MM.1S (cell line): Measurements from ENCODE around the gene RASSF1.

Experiments
- DNase-seq: peaks from one replicate; pipeline ENCODE4 v3.0.0-alpha.2; 2015
- H2AFZ ChIP-seq: fragments of 300-600 bp; sonication (generic); 2 replicates; pipeline ENCODE4 v1.6.0; 2016; ENCODE audit warnings: antibody characterized with exemption, low read length
- H3F3A ChIP-seq: fragments of 300-600 bp; sonication (generic); 2 replicates; pipeline ENCODE4 v1.6.1; 2016; ENCODE audit warnings: mild to moderate bottlenecking, antibody characterized with exemption, low read length, moderate library complexity, mixed read lengths; ENCODE audit not compliant: insufficient read depth
- H3K27ac ChIP-seq: fragments of 300-600 bp; sonication (generic); 2 replicates; pipeline ENCODE4 v1.5.1; 2016; ENCODE audit warnings: mild to moderate bottlenecking, low read length
- H3K27me3 ChIP-seq: fragments of 300-600 bp; sonication (generic); replicated peaks from 2 replicates; pipeline ENCODE4 v1.6.0; 2016; ENCODE audit warnings: low read length; ENCODE audit not compliant: insufficient read depth
- H3K36me3 ChIP-seq: fragments of 300-600 bp; sonication (generic); replicated peaks from 2 replicates; pipeline ENCODE4 v1.6.1; 2016; ENCODE audit warnings: mild to moderate bottlenecking, low read length, mixed read lengths; ENCODE audit not compliant: insufficient read depth
- H3K4me1 ChIP-seq: fragments of 300-600 bp; sonication (generic); 2 replicates; pipeline ENCODE4 v1.6.1; 2016; ENCODE audit warnings: low read length, mixed read lengths
- H3K4me2 ChIP-seq: fragments of 300-600 bp; sonication (generic); 2 replicates; pipeline ENCODE4 v1.6.0; 2016; ENCODE audit warnings: low read depth, low read length
- H3K4me3 ChIP-seq: fragments of 300-600 bp; sonication (generic); 2 replicates; pipeline ENCODE4 v1.5.1; 2016; ENCODE audit warnings: low read length, mixed read lengths
- H3K79me2 ChIP-seq: fragments of 300-600 bp; sonication (generic); 2 replicates; pipeline ENCODE4 v1.6.1; 2016; ENCODE audit warnings: mixed run types, low read length, mixed read lengths
- H3K9ac ChIP-seq: fragments of 300-600 bp; sonication (generic); 2 replicates; pipeline ENCODE4 v1.6.1; 2016; ENCODE audit warnings: low read length, mixed read lengths
- H3K9me2 ChIP-seq: fragments of 300-600 bp; sonication (generic); replicated peaks from 2 replicates; pipeline ENCODE4 v1.6.1; 2016; ENCODE audit warnings: mild to moderate bottlenecking, low read length, mixed read lengths; ENCODE audit not compliant: insufficient read depth
- H3K9me3 ChIP-seq: fragments of 300-600 bp; sonication (generic); replicated peaks from 2 replicates; pipeline ENCODE4 v1.6.1; 2016; ENCODE audit warnings: mild to moderate bottlenecking, low read length, mixed read lengths; ENCODE audit not compliant: insufficient read depth
- H4K20me1 ChIP-seq: fragments of 300-600 bp; sonication (generic); 2 replicates; pipeline ENCODE4 v1.6.1; 2016; ENCODE audit warnings: mild to moderate bottlenecking, low read length, moderate library complexity, mixed read lengths; ENCODE audit not compliant: insufficient read depth
- CTCF ChIP-seq: fragments of 300-600 bp; sonication (generic); IDR thresholded peaks from 2 replicates; pipeline ENCODE4 v1.5.1; 2016; ENCODE audit warnings: antibody characterized with exemption, low read length, mixed read lengths
- EZH2 ChIP-seq: fragments of 300-600 bp; sonication (generic); optimal IDR thresholded peaks from 2 replicates; pipeline ENCODE3; 2017; ENCODE audit warnings: low read depth, mild to moderate bottlenecking, antibody characterized with exemption, low read length, mixed read lengths
- EZH2phosphoT487 ChIP-seq: fragments of 300-600 bp; sonication (generic); IDR thresholded peaks from 2 replicates; pipeline ENCODE4 v1.6.1; 2018; ENCODE audit warnings: antibody characterized with exemption, low read length

The RASSF1 gene

GRCh38 chr3:50300681-50301254 is 39.9 kb downstream of the RASSF1 start:
- H4K20me1 ChIP-seq: no peaks in the 10 kb centered on the region
- H2AFZ ChIP-seq: no peak overlapping the region
- H3K9me2 ChIP-seq: no peaks in the 10 kb centered on the region
- peak overlapping the region; percentile 94; the same call in 1 of the 2 replicates for H3K4me2 ChIP-seq
- H3F3A ChIP-seq: peaks cover 4% of the 10 kb centered on the region; the same call in 1 of the 2 replicates
- no peaks in the 10 kb centered on the region for H3K27me3 ChIP-seq
- H3K4me1 ChIP-seq: peaks cover 12% of the 10 kb centered on the region; the same call in 1 of the 2 replicates
- no peak for DNase-seq
- TF ChIP-seq CTCF (no peak), EZH2 (no peak), EZH2phosphoT487 (no peak)
- no peak overlapping the region for H3K9ac ChIP-seq
- no peak overlapping the region for H3K27ac ChIP-seq
- H3K4me3 ChIP-seq: no peak overlapping the region
- no peaks in the 10 kb centered on the region for H3K9me3 ChIP-seq
- H3K79me2 ChIP-seq: peaks cover 11% of the 10 kb centered on the region; the same call in 1 of the 2 replicates
- no peaks in the 10 kb centered on the region for H3K36me3 ChIP-seq

- peak overlapping the region; percentile 80 for H3K9ac ChIP-seq
- peak overlapping the region; percentile 72 for H3K4me3 ChIP-seq
- H4K20me1 ChIP-seq: no peaks in the 10 kb centered on the region
- no peaks in the 10 kb centered on the region for H3K9me2 ChIP-seq
- H3K36me3 ChIP-seq: no peaks in the 10 kb centered on the region
- peak overlapping the region; percentile 94 for H3K4me2 ChIP-seq
- H3K27me3 ChIP-seq: no peaks in the 10 kb centered on the region
- H3K9me3 ChIP-seq: no peaks in the 10 kb centered on the region
- DNase-seq: no peak
- H3K4me1 ChIP-seq: peaks cover 12% of the 10 kb centered on the region; the same call in 1 of the 2 replicates
- H3F3A ChIP-seq: peaks cover 4% of the 10 kb centered on the region; the same call in 1 of the 2 replicates
- TF ChIP-seq CTCF (no peak), EZH2phosphoT487 (no peak)
- H3K27ac ChIP-seq: peak overlapping the region; percentile 55; the same call in 1 of the 2 replicates
- H3K79me2 ChIP-seq: peaks cover 11% of the 10 kb centered on the region; the same call in 1 of the 2 replicates
- H2AFZ ChIP-seq: peak overlapping the region; percentile 87
Measured at GRCh38 chr3:50299929-50300680, 40.5 kb downstream of the RASSF1 start.

- peaks cover 12% of the 10 kb centered on the region; the same call in 1 of the 2 replicates for H3K4me1 ChIP-seq
- no peaks in the 10 kb centered on the region for H4K20me1 ChIP-seq
Measured at GRCh38 chr3:50299638-50299928, 41.1 kb downstream of the RASSF1 start.

More at GRCh38 chr3:50299638-50299928, 41.1 kb downstream of the RASSF1 start:
- Histone ChIP-seq H3K27me3 (no peaks in the 10 kb centered on the region), H3K27ac (peak overlapping the region; percentile 55; the same call in 1 of the 2 replicates), H3K79me2 (peaks cover 11% of the 10 kb centered on the region; the same call in 1 of the 2 replicates), H3K9me3 (no peaks in the 10 kb centered on the region), H3F3A (peaks cover 4% of the 10 kb centered on the region; the same call in 1 of the 2 replicates), H3K36me3 (no peaks in the 10 kb centered on the region), H2AFZ (peak overlapping the region; percentile 87), H3K9ac (peak overlapping the region; percentile 80), H3K9me2 (no peaks in the 10 kb centered on the region), H3K4me2 (peak overlapping the region; percentile 94), H3K4me3 (peak overlapping the region; percentile 72)
- DNase-seq: no peak
- TF ChIP-seq EZH2: no peak
- no peak for TF ChIP-seq EZH2phosphoT487
- TF ChIP-seq CTCF: no peak
